Measurements from ENCODE around the gene FITM1.

Gene FITM1

DNA sequence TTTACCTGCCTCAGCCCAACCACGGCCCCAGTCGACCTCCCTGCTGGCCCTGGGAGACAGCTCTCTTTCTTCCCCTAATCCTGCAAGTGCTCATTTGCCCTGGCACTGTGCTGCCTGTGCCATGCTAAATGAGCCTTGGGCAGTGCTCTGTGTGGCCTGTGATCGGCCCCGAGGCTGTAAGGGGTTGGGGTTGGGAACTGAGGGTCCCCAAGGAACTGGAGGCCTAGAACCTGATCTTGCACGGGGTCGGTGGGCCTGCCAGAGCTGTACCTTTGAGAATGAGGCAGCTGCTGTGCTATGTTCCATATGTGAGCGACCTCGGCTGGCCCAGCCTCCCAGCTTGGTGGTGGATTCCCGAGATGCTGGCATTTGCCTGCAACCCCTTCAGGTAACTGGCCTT, 19.6 kb downstream of the FITM1 start:
- no peak for DNase-seq (ENCODE audit: extremely low spot score)
- ChIA-PET POLR2A (interaction anchor here (0.9 to 1.4 kb wide), 2 partner anchors 11 to 12 kb away, joined by 3 to 7 read pairs; no protein-coding TSS in a partner anchor), CTCF (interaction anchor here (0.8 to 12.0 kb wide), 4 partner anchors 13 to 60 kb away, joined by 3 to 154 read pairs (median 6); partner anchors contain the start of genes DCAF11 and IRF9)
- TF ChIP-seq, protein P1, sequence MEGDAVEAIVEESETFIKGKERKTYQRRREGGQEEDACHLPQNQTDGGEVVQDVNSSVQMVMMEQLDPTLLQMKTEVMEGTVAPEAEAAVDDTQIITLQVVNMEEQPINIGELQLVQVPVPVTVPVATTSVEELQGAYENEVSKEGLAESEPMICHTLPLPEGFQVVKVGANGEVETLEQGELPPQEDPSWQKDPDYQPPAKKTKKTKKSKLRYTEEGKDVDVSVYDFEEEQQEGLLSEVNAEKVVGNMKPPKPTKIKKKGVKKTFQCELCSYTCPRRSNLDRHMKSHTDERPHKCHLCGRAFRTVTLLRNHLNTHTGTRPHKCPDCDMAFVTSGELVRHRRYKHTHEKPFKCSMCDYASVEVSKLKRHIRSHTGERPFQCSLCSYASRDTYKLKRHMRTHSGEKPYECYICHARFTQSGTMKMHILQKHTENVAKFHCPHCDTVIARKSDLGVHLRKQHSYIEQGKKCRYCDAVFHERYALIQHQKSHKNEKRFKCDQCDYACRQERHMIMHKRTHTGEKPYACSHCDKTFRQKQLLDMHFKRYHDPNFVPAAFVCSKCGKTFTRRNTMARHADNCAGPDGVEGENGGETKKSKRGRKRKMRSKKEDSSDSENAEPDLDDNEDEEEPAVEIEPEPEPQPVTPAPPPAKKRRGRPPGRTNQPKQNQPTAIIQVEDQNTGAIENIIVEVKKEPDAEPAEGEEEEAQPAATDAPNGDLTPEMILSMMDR (IDR thresholded peaks at IDR 0.05; ENCODE audit: control extremely low read depth, extremely low read depth, low read depth, missing control alignments): no peak

DNA sequence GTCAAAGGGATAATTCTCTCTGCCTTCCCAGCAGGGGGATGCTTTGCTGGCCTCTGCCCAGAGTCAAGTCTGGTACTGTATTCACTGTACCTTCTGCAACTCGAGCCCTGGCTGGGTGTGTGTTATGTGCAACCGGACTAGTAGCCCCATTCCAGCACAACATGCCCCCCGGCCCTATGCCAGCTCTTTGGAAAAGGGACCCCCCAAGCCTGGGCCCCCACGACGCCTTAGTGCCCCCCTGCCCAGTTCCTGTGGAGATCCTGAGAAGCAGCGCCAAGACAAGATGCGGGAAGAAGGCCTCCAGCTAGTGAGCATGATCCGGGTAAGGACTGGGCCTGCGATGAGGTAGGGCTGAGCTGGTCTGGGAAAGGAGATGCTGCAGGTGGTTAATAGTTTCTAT, 20.1 kb downstream of the FITM1 start:
- CTCF ChIA-PET: interaction anchor here (0.8 to 12.0 kb wide), 4 partner anchors 12 to 60 kb away, joined by 3 to 154 read pairs (median 6); partner anchors contain the start of genes DCAF11 and IRF9
- TF ChIP-seq, protein P1 (IDR thresholded peaks at IDR 0.05; ENCODE audit: control extremely low read depth, extremely low read depth, low read depth, missing control alignments): no peak
- POLR2A ChIA-PET: interaction anchor here (1.4 kb wide), 1 partner anchor 11 kb away, joined by 7 read pairs; no protein-coding TSS in a partner anchor

DNA sequence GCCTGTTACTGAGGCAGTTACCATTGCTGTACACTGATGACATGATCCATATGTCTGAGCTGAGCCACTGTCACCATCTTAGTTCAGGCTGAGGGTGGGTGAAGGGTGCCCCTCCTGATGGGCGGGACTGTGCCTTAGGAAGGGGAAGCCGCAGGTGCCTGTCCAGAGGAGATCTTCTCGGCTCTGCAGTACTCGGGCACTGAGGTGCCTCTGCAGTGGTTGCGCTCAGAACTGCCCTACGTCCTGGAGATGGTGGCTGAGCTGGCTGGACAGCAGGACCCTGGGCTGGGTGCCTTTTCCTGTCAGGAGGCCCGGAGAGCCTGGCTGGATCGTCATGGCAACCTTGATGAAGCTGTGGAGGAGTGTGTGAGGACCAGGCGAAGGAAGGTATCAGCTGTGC, 20.5 kb downstream of the FITM1 start:
- ChIA-PET CTCF (interaction anchor here (1.0 to 12.0 kb wide), 6 partner anchors 10 to 42 kb away, joined by 3 to 154 read pairs (median 4); partner anchors contain the start of genes EMC9, IRF9 and PSME1), POLR2A (interaction anchor here (1.3 to 1.4 kb wide), 2 partner anchors 10 to 11 kb away, joined by 5 to 7 read pairs; partner anchors contain the start of gene IRF9)
- DNase-seq (ENCODE audit: extremely low spot score): no peak

More for the DNA sequence above, 20.1 kb downstream of the FITM1 start:
- no peak for DNase-seq (ENCODE audit: extremely low spot score)

DNA sequence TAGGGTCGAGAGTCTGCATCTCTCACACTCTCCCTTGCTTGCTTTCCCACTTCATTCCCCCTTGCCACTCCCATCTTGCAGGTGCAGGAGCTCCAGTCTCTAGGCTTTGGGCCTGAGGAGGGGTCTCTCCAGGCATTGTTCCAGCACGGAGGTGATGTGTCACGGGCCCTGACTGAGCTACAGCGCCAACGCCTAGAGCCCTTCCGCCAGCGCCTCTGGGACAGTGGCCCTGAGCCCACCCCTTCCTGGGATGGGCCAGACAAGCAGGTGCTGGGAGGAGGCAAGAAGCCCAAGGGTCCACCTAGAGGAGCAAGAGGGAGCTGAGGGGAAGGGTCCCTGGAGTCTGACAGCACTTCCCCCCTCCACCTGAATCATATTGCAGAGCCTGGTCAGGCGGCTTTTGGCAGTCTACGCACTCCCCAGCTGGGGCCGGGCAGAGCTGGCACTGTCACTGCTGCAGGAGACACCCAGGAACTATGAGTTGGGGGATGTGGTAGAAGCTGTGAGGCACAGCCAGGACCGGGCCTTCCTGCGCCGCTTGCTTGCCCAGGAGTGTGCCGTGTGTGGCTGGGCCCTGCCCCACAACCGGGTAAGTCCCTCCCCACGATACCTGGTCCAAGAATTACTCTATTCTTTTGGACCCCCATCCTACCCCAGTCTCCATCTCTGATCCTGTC, 21.1 kb downstream of the FITM1 start:
- TF ChIP-seq, protein P1 (IDR thresholded peaks at IDR 0.05; ENCODE audit: control extremely low read depth, extremely low read depth, low read depth, missing control alignments): no peak
- DNase-seq (ENCODE audit: extremely low spot score): no peak
- CTCF ChIA-PET: interaction anchor here (1.0 to 12.0 kb wide), 6 partner anchors 10 to 43 kb away, joined by 3 to 154 read pairs (median 4); partner anchors contain the start of genes EMC9, IRF9 and PSME1
- POLR2A ChIA-PET: interaction anchor here (1.3 to 1.4 kb wide), 2 partner anchors 10 to 12 kb away, joined by 5 to 7 read pairs; partner anchors contain the start of gene IRF9

More for the DNA sequence above, 20.5 kb downstream of the FITM1 start:
- TF ChIP-seq, protein P1 (IDR thresholded peaks at IDR 0.05; ENCODE audit: control extremely low read depth, extremely low read depth, low read depth, missing control alignments): no peak

DNA sequence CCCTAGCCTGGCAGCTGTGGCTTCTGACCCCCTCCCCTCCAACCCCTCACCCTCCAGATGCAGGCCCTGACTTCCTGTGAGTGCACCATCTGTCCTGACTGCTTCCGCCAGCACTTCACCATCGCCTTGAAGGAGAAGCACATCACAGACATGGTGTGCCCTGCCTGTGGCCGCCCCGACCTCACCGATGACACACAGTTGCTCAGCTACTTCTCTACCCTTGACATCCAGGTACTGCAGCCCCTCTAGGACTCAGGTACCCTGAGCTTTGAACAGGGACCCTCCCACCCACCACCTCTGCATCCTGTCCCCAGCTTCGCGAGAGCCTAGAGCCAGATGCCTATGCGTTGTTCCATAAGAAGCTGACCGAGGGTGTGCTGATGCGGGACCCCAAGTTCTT, 24.6 kb downstream of the FITM1 start:
- ChIA-PET POLR2A (interaction anchor here (1.2 to 1.3 kb wide), 2 partner anchors 8 to 9 kb away, joined by 5 to 6 read pairs; partner anchors contain the start of gene RNF31), CTCF (interaction anchor here (1.1 to 12.0 kb wide), 6 partner anchors 8 to 46 kb away, joined by 3 to 154 read pairs (median 4); partner anchors contain the start of genes EMC9, IRF9, PSME2 and RNF31)
- TF ChIP-seq, protein P1 (IDR thresholded peaks at IDR 0.05; ENCODE audit: control extremely low read depth, extremely low read depth, low read depth, missing control alignments): no peak
- DNase-seq (ENCODE audit: extremely low spot score): no peak

DNA sequence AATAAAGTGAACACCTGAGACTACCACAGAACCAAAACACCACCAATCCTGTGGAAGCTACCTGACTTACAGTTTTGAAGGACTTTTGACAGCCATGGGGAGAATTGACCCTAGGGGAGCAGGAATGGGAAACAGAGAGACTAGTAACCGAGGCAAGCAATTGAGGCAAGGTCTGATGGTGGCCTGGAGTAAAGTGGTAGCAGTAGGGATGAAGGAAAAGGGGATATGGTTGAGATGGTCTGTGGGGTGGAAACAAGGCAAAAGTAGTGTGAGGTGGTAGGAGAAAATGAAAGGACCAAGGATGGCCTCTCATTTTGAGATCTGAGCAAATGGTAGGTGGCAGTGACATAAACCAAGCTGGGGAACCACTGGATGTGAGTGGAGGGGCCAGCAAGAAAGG, 26.4 kb downstream of the FITM1 start:
- TF ChIP-seq, protein P1 (IDR thresholded peaks at IDR 0.05; ENCODE audit: control extremely low read depth, extremely low read depth, low read depth, missing control alignments): no peak
- ChIA-PET CTCF (interaction anchor here (0.9 to 1.2 kb wide), 3 partner anchors 9 to 18 kb away, joined by 3 to 6 read pairs (median 4); partner anchors contain the start of gene RNF31), POLR2A (interaction anchor here (0.8 to 1.0 kb wide), 2 partner anchors 16 to 143 kb away, joined by 3 read pairs; partner anchors contain the start of genes DHRS1, EMC9 and NOP9)
- no peak for DNase-seq (ENCODE audit: extremely low spot score)
